CD4-positive, alpha-beta T cell treated with Interleukin-6 for 4 hours (primary cell): ENCODE data around the gene MTHFD1.

Experiments
- DNase-seq: peaks from one replicate; pipeline ENCODE4 v3.0.0-alpha.2; 2020; ENCODE audit warnings: mixed read lengths

MTHFD1 gene

GRCh38 chr14:64501411-64502171 lies 113.4 kb downstream of the MTHFD1 start:
- DNase-seq, result peak; percentile 14

GRCh38 chr14:64502456-64502855 lies 114.3 kb downstream of the MTHFD1 start:
- peak; percentile 29 for DNase-seq

- peak; percentile 50 for DNase-seq
Observed at GRCh38 chr14:64502887-64503433, 114.8 kb downstream of the MTHFD1 start.

GRCh38 chr14:64503434-64504309 lies 115.5 kb downstream of the MTHFD1 start, which contains the start of gene ZBTB25:
Gene ZBTB25, minus strand, starts transcription at chr14:64503838. Its CDS starts 13,305 bp downstream, at chr14:64490533.
- DNase-seq, result peak; percentile 95

- DNase-seq, result peak; percentile 84
Observed at GRCh38 chr14:64504310-64504896, 116.2 kb downstream of the MTHFD1 start, which contains the start of gene ZBTB1. Gene ZBTB1, plus strand, starts transcription at chr14:64504770. Its CDS starts 16,735 bp downstream, at chr14:64521505.

GRCh38 chr14:64504897-64505794 lies 117.0 kb downstream of the MTHFD1 start:
- peak; percentile 87 for DNase-seq

- DNase-seq, result no peak
Observed at GRCh38 chr14:64506721-64507120, 118.6 kb downstream of the MTHFD1 start.

- peak; percentile 48 for DNase-seq
Observed at GRCh38 chr14:64507376-64508156, 119.4 kb downstream of the MTHFD1 start.

- no peak for DNase-seq
Observed at GRCh38 chr14:64508215-64508776, 120.1 kb downstream of the MTHFD1 start.

- no peak for DNase-seq
Observed at GRCh38 chr14:64509036-64509435, 120.9 kb downstream of the MTHFD1 start.
